GM20000 (cell line): ENCODE measurements around the gene NFS1.
"Not testable (repeated sequence)": the region's sequence is repeated elsewhere in the genome, so short reads cannot be mapped to it uniquely, and the experiment has no call there.

Experiments used
- DNase-seq: peaks from one replicate; pipeline ENCODE4 v3.0.0; 2012; ENCODE audit warnings: low spot score
- CTCF ChIP-seq: IDR thresholded peaks from 2 replicates; pipeline ENCODE4 v1.5.1; 2012; ENCODE audit warnings: mild to moderate bottlenecking, control low read depth; ENCODE audit errors: extremely low read depth, missing control alignments

Gene NFS1

GRCh38 chr20:35699127-35699956 is at the start of gene NFS1, which contains the start of gene ROMO1:
Gene NFS1, minus strand, starts transcription at chr20:35699352. Its CDS starts 64 bp downstream, at chr20:35699288.
Gene ROMO1, plus strand, starts transcription at chr20:35699405. Its CDS starts 228 bp downstream, at chr20:35699633.
- peak; percentile 93 for DNase-seq
- no peak for TF ChIP-seq CTCF

GRCh38 chr20:35744492-35744841 is 45.3 kb upstream of the NFS1 start:
- DNase-seq = not testable (repeated sequence)

- no peak for DNase-seq
- TF ChIP-seq CTCF = no peak
Measured at GRCh38 chr20:35743693-35744491, 44.7 kb upstream of the NFS1 start.

GRCh38 chr20:35742741-35743523 is 43.8 kb upstream of the NFS1 start:
- no peak for TF ChIP-seq CTCF
- peak; percentile 40 for DNase-seq

GRCh38 chr20:35741892-35742740 is 43.0 kb upstream of the NFS1 start, which contains the start of gene RBM39:
Gene RBM39, minus strand, starts transcription at chr20:35742260. Its CDS starts 1,386 bp downstream, at chr20:35740874.
- TF ChIP-seq CTCF = no peak

GRCh38 chr20:35739294-35740163 is 40.4 kb upstream of the NFS1 start:
- TF ChIP-seq CTCF = no peak
- no peak for DNase-seq

More at GRCh38 chr20:35741892-35742740, 43.0 kb upstream of the NFS1 start, which contains the start of gene RBM39:
- DNase-seq = peak; percentile 89
